Fibroblast of pulmonary artery (primary cell): Measurements from ENCODE around the gene MALL.
"Not testable (repeated sequence)": the region's sequence is repeated elsewhere in the genome, so short reads cannot be mapped to it uniquely, and the experiment has no call there.

ENCODE experiments used
- DNase-seq: peaks from one replicate; pipeline ENCODE4 v3.0.0-alpha.2; 2010; ENCODE audit warnings: low read depth
- H3K4me3 ChIP-seq: replicated peaks from 2 replicates; pipeline ENCODE4 v1.5.1; 2011; ENCODE audit warnings: low read depth, mild to moderate bottlenecking, control low read depth, low read length, moderate library complexity
- TF ChIP-seq, protein P1 (sequence below): IDR thresholded peaks from 2 replicates; pipeline ENCODE4 v1.5.1; 2011; ENCODE audit warnings: mild to moderate bottlenecking, control low read depth, low read length, inconsistent platforms; ENCODE audit errors: missing control alignments

Gene MALL

DNA sequence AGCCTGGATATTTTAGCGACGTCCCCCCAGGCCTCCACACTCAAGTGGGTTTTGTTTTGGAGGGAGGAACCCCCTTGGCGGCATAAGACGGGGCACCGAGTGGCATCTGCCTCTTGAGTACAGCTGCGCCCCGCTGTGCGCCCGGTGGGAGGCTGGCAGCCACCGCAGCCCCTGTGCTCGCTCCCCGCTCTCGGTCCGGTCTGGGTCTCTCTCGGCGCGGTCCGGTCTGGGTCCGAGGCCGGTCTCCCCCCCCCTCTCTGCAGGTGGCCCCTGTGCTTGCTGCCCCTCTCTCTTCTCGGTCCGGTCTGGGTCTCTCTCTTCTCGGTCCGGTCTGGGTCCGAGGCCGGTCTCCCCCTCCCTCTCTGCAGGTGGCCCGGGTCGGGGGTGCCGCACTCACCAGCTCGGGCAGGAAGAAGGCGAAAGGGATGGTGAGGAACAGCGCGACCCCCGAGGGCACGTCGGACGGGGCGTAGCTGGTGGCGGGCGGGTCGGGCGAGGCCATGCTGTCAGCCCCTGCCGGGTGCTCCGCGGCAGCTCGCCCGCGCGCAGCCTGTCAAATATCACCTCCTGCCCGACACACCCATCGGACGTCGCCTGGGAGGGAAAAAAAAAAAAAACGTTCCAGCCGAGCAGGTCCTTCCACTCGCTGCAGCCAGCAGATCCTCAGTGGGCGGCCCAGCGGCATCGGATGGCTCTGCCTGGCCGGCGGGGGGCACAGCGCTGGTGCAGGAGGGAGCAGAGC is at the start of gene MALL:
MALL (minus strand) TSS at position 532 of the 742 bp plus-strand sequence; CDS start at position 502, 30 bp downstream.
- TF ChIP-seq, protein P1, sequence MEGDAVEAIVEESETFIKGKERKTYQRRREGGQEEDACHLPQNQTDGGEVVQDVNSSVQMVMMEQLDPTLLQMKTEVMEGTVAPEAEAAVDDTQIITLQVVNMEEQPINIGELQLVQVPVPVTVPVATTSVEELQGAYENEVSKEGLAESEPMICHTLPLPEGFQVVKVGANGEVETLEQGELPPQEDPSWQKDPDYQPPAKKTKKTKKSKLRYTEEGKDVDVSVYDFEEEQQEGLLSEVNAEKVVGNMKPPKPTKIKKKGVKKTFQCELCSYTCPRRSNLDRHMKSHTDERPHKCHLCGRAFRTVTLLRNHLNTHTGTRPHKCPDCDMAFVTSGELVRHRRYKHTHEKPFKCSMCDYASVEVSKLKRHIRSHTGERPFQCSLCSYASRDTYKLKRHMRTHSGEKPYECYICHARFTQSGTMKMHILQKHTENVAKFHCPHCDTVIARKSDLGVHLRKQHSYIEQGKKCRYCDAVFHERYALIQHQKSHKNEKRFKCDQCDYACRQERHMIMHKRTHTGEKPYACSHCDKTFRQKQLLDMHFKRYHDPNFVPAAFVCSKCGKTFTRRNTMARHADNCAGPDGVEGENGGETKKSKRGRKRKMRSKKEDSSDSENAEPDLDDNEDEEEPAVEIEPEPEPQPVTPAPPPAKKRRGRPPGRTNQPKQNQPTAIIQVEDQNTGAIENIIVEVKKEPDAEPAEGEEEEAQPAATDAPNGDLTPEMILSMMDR, result no peak
- no peak for DNase-seq
- H3K4me3 ChIP-seq, result peak within 1 kb of the TSS; percentile 43

DNA sequence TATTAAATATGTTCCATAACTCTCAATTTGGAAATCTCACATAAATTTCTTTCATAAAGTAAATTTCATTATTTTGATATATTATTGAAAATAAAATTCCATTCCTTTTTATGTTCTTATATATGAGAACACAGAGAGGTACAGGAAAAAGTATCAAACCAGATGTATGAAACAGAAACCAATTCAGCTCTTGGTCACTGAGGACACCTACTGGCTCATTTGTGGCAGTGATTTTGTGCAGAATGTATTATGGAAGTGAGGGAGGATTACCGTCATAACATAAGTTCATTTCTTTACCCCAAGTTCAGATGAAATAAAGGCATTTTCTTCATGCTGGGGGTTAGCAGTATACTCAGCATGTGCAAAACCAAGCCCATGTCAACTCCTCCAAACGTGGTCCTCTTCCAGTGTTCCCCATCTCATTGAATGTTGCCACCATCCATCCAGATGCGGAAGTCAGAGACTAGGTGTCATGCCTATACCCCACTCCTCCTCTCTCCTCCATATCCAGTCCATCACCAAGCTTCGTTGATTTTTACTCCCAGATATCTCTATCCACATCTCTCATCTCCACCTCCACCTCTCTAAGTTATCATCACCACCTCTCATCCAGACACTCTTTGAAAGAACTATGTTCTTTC is 41.7 kb upstream of the MALL start:
- peak; percentile 88 for DNase-seq
- TF ChIP-seq, protein P1, result peak; percentile 93

GRCh38 chr2:110154828-110155227 is 39.2 kb upstream of the MALL start:
- not testable (repeated sequence) for H3K4me3 ChIP-seq

More for the DNA sequence above, 41.7 kb upstream of the MALL start:
- H3K4me3 ChIP-seq, result no peak overlapping the region

DNA sequence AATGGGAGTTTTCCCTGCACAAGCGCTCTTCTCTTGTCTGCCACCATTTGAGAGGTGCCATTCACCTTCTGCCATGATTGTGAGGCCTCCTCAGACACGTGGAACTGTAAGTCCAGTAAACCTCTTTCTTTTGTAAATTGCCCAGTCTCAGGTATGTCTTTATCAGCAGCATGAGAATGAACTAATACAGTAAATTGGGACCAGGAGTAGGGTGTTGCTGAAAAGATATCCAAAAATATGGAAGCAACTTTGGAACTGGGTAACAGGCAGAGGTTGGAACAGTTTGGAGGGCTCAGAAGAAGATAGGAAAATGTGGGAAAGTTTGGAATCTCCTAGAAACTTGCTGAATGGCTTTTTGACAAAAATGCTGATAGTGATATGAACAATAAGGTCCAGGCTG is 38.6 kb upstream of the MALL start:
- DNase-seq, H3K4me3 ChIP-seq: not testable (repeated sequence)

More at GRCh38 chr2:110154828-110155227, 39.2 kb upstream of the MALL start:
- not testable (repeated sequence) for DNase-seq

- TF ChIP-seq, protein P1, result no peak
- no peak for DNase-seq
Measured at GRCh38 chr2:110153416-110153815, 37.8 kb upstream of the MALL start.

GRCh38 chr2:110152943-110153342 is 37.3 kb upstream of the MALL start:
- TF ChIP-seq, protein P1, result no peak
- no peak overlapping the region for H3K4me3 ChIP-seq
- no peak for DNase-seq

More at GRCh38 chr2:110153416-110153815, 37.8 kb upstream of the MALL start:
- H3K4me3 ChIP-seq, result no peak overlapping the region

GRCh38 chr2:110149330-110150220 is 34.0 kb upstream of the MALL start:
- TF ChIP-seq, protein P1, result no peak
- DNase-seq, result peak; percentile 90
- H3K4me3 ChIP-seq, result no peak overlapping the region
